HFF-Myc (cell line): ENCODE measurements around the gene DRC7.

Experiments
- DNase-seq: peaks from one replicate; pipeline ENCODE4 v3.0.0-alpha.2; 2011; ENCODE audit warnings: low read depth; ENCODE audit errors: extremely low read depth
- H3K4me3 ChIP-seq: replicated peaks from 2 replicates; pipeline ENCODE4 v1.5.1; 2011; ENCODE audit warnings: low read depth, mild to moderate bottlenecking, control low read depth, low read length
- TF ChIP-seq, protein P1 (sequence below): IDR thresholded peaks from 2 replicates; pipeline ENCODE4 v1.5.1; 2012; ENCODE audit warnings: mild to moderate bottlenecking, low read depth, low read length, control low read depth; ENCODE audit errors: missing control alignments

DRC7 gene

DNA sequence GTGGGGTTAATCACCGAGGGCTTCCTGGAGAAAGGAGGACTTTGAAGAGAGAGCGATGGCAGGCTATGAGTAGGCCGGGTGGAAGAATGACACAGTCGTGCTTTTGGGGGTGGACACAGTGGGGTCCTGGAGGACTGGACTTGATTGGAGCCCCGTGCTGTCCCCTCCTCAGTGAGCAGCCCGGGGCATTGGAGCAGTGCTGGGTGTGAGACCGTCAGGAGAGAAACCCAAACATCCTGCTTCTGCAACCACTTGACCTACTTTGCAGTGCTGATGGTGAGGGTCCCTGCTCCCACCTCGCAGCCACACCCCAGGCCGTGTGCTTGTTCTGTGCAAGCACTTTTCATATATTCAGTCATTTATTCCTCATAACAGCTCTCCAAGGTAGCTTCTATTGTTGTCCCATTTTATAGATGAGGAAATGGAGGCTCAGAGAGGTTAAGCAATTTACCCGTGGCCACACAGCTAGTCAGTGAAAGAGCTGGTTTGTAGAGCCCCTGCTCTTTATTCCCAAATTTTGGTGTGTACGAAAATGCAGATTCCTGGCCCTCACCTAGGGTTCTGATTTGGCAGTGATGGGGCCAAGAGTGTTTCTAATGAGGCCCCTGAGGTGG is 38.2 kb upstream of the DRC7 start:
- H3K4me3 ChIP-seq, result no peak overlapping the region
- TF ChIP-seq, protein P1, sequence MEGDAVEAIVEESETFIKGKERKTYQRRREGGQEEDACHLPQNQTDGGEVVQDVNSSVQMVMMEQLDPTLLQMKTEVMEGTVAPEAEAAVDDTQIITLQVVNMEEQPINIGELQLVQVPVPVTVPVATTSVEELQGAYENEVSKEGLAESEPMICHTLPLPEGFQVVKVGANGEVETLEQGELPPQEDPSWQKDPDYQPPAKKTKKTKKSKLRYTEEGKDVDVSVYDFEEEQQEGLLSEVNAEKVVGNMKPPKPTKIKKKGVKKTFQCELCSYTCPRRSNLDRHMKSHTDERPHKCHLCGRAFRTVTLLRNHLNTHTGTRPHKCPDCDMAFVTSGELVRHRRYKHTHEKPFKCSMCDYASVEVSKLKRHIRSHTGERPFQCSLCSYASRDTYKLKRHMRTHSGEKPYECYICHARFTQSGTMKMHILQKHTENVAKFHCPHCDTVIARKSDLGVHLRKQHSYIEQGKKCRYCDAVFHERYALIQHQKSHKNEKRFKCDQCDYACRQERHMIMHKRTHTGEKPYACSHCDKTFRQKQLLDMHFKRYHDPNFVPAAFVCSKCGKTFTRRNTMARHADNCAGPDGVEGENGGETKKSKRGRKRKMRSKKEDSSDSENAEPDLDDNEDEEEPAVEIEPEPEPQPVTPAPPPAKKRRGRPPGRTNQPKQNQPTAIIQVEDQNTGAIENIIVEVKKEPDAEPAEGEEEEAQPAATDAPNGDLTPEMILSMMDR, result no peak
- DNase-seq, result no peak

DNA sequence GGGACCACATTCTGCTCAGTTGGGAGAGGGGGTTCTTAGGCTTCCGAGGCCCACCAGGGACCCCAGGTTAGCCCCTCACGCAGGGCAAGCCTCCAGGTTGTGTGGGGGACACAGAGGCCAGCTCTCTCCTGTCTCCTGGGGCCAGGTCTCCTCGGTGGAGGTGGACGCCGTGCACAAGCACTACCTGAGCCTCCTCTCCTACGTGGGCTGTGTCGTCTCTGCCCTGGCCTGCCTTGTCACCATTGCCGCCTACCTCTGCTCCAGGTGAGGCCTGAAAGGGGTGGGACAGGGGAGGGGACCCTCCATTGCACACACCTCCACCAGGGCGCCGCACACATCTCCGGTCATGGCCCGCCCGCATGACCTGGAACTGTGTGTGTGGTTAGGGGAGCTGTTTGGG is 37.4 kb upstream of the DRC7 start:
- TF ChIP-seq, protein P1, result no peak
- no peak overlapping the region for H3K4me3 ChIP-seq
- DNase-seq, result no peak

DNA sequence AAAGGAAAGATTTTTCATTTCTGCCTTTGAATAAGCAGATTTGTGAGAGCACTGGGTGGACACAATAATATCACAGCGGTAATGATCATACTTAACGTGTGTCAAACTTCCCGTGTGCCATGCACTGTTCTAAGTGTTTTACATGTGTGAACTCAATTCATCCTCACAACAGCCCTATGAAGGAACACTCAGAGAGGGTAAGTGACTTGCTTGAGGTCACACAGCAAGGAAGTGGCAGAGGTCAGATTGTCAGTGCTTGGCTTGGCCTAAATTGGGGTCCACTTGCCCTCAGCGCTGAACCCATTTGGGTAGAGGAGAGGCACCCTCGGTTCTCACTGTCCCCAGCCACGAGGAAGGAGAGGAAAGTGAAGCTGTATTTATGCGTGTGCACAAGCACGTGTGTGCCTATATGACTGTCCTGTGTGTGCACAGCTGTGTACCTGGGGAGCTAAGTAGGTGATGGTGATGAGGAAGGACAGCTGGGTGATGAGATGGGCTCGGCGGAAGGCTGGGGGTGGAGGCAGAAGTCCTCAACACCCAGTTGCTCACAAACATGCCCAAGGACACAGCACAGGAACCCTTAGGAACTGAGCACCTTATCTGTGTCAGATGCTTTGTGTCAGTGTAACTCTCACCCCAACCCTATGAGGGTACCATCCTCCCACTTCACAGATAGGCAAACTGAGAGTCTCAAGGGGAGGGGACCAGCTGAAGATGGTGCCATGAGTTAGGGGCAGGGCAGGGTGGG is 36.3 kb upstream of the DRC7 start:
- no peak overlapping the region for H3K4me3 ChIP-seq
- no peak for DNase-seq
- TF ChIP-seq, protein P1, result no peak

DNA sequence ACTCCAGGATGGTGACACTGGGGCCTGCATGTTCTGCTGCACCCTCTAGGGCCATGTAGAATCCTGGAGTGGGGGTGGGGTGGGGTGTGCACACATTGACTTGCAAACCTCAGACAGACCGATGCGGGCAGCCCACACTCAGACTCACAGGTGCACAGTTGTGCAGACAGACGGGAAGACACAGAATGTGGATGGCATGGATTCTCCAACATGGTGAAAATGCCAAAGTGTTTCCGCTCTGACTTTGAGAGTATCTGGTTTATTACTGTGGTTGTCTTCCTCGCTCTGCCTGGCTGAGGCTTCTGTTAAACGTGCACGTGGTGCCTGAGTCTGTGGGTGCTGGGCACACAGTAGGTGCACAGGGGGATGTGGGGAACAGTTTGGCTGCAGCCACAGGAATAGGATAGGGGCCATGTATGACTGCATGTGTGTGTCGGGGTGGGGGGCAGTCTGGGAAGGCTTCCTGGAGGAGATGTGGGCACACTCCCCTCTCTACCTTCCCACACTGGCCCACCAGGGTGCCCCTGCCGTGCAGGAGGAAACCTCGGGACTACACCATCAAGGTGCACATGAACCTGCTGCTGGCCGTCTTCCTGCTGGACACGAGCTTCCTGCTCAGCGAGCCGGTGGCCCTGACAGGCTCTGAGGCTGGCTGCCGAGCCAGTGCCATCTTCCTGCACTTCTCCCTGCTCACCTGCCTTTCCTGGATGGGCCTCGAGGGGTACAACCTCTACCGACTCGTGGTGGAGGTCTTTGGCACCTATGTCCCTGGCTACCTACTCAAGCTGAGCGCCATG is 35.5 kb upstream of the DRC7 start:
- TF ChIP-seq, protein P1, result no peak
- DNase-seq, result no peak
- no peak overlapping the region for H3K4me3 ChIP-seq

DNA sequence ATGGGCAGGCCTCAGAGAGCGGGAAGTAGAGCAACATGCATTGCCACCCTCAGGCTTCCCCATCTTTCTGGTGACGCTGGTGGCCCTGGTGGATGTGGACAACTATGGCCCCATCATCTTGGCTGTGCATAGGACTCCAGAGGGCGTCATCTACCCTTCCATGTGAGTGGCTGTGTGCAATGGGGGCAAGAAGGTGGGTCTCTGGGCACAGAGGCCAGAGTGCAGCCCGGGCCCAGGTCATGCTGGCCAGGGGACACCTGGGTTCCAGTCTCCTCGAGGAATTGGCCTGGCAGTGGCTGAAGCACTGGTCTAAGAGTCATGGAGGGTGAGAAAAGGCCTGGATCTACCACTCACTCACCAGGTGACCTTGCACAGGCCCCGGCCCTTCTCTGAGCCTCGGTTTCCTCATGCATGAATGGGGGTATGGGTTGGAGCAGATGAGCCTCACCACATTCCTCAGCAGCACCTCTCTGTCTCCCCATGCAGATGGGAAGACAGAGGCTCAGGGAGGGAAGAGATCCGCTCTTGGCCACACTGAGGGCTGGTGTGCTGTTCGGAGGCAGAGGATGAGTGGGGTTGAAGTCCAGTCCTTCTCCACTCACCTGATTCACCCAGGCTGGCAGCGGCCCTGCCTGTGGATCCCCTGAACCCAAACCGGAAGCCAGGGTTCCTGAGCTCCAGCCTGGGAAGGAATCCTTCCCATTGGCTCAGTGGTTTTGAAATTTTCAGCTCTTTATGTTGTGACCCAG is 33.7 kb upstream of the DRC7 start:
- no peak for DNase-seq
- H3K4me3 ChIP-seq, result no peak overlapping the region
- TF ChIP-seq, protein P1, result no peak

DNA sequence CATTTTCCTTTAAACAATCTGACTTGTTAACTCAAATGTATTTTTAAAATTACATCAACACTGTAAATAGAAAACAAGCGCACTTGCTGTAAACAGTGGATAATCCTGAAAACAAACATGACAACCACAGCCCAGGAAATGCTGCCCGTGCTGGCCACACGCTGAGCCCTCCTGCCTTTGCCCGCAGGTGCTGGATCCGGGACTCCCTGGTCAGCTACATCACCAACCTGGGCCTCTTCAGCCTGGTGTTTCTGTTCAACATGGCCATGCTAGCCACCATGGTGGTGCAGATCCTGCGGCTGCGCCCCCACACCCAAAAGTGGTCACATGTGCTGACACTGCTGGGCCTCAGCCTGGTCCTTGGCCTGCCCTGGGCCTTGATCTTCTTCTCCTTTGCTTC is 33.1 kb upstream of the DRC7 start:
- H3K4me3 ChIP-seq, result no peak overlapping the region
- TF ChIP-seq, protein P1, result no peak
- DNase-seq, result no peak
